HG03066 (cell line): ENCODE results near the gene COQ4.
"Not testable (repeated sequence)": the region's sequence is repeated elsewhere in the genome, so short reads cannot be mapped to it uniquely, and the experiment has no call there.

Experiments used
- ATAC-seq: cut with Tn5 transposase; IDR thresholded peaks from one replicate; pipeline ENCODE4 v1.9.1; 2021; ENCODE audit warnings: low read depth; ENCODE audit not compliant: unreplicated experiment

Gene COQ4

GRCh38 chr9:128322404-128323211, at the start of gene COQ4, which contains the start of gene TRUB2:
COQ4 (plus strand) TSS chr9:128322839; CDS start chr9:128322859, 20 bp downstream.
TRUB2 (minus strand) TSS chr9:128322447; CDS start chr9:128322408, 39 bp downstream.
- peak; percentile 81 for ATAC-seq

GRCh38 chr9:128274245-128274644, 48.4 kb upstream of the COQ4 start:
- no peak for ATAC-seq

GRCh38 chr9:128275198-128276007, 47.2 kb upstream of the COQ4 start, which contains the start of gene GOLGA2:
GOLGA2 (minus strand) TSS chr9:128276007; CDS start chr9:128275976, 31 bp downstream.
- peak; percentile 47 for ATAC-seq

- peak; percentile 91 for ATAC-seq
Measured at GRCh38 chr9:128276008-128276573, 46.5 kb upstream of the COQ4 start, which contains the start of gene SWI5. SWI5 (plus strand) TSS chr9:128276276.

- no peak for ATAC-seq
Measured at GRCh38 chr9:128276574-128277270, 45.9 kb upstream of the COQ4 start.

GRCh38 chr9:128279088-128280073, 43.3 kb upstream of the COQ4 start:
- not testable (repeated sequence) for ATAC-seq

GRCh38 chr9:128280084-128280622, 42.5 kb upstream of the COQ4 start:
- no peak for ATAC-seq

GRCh38 chr9:128282500-128282899, 40.1 kb upstream of the COQ4 start:
- ATAC-seq = no peak

GRCh38 chr9:128285033-128285784, 37.4 kb upstream of the COQ4 start:
- ATAC-seq = no peak

- no peak for ATAC-seq
Measured at GRCh38 chr9:128286440-128286839, 36.2 kb upstream of the COQ4 start.

GRCh38 chr9:128288273-128289004, 34.2 kb upstream of the COQ4 start:
- no peak for ATAC-seq

GRCh38 chr9:128292009-128292408, 30.6 kb upstream of the COQ4 start:
- no peak for ATAC-seq

- no peak for ATAC-seq
Measured at GRCh38 chr9:128293091-128293490, 29.5 kb upstream of the COQ4 start.

GRCh38 chr9:128294142-128294541, 28.5 kb upstream of the COQ4 start:
- no peak for ATAC-seq

GRCh38 chr9:128296340-128297220, 26.1 kb upstream of the COQ4 start:
- ATAC-seq = no peak

GRCh38 chr9:128297221-128297773, 25.3 kb upstream of the COQ4 start:
- no peak for ATAC-seq
